Memory B cell (primary cell): ENCODE measurements around the gene ESPL1.

ENCODE experiments used
- ATAC-seq: fragments of 150-1000 bp; cut with Tn5 transposase; 2 replicates; pipeline ENCODE4 v1.10.0; 2021; ENCODE audit warnings: low read depth, mild to moderate bottlenecking, moderate library complexity
- DNase-seq, 2 donors: peaks; one replicate each; pipeline ENCODE4 v3.0.0; 2022; ENCODE audit warnings: low spot score in 2 of 2
- H3K27ac Mint-ChIP-seq: one replicate; pipeline ENCODE4 v1.8.0; 2022; ENCODE audit warnings: mild to moderate bottlenecking, moderate library complexity, mixed read lengths
- H3K27me3 Mint-ChIP-seq: one replicate; pipeline ENCODE4 v1.8.0; 2022; ENCODE audit warnings: mixed read lengths
- H3K36me3 Mint-ChIP-seq: one replicate; pipeline ENCODE4 v1.8.0; 2022; ENCODE audit warnings: mild to moderate bottlenecking, mixed read lengths
- H3K4me1 Mint-ChIP-seq: one replicate; pipeline ENCODE4 v1.8.0; 2022; ENCODE audit warnings: mixed read lengths
- H3K4me3 Mint-ChIP-seq: one replicate; pipeline ENCODE4 v1.8.0; 2022; ENCODE audit warnings: mild to moderate bottlenecking, moderate library complexity, mixed read lengths
- H3K9me3 Mint-ChIP-seq: one replicate; pipeline ENCODE4 v1.8.0; 2022; ENCODE audit warnings: mixed read lengths

The ESPL1 gene

DNA sequence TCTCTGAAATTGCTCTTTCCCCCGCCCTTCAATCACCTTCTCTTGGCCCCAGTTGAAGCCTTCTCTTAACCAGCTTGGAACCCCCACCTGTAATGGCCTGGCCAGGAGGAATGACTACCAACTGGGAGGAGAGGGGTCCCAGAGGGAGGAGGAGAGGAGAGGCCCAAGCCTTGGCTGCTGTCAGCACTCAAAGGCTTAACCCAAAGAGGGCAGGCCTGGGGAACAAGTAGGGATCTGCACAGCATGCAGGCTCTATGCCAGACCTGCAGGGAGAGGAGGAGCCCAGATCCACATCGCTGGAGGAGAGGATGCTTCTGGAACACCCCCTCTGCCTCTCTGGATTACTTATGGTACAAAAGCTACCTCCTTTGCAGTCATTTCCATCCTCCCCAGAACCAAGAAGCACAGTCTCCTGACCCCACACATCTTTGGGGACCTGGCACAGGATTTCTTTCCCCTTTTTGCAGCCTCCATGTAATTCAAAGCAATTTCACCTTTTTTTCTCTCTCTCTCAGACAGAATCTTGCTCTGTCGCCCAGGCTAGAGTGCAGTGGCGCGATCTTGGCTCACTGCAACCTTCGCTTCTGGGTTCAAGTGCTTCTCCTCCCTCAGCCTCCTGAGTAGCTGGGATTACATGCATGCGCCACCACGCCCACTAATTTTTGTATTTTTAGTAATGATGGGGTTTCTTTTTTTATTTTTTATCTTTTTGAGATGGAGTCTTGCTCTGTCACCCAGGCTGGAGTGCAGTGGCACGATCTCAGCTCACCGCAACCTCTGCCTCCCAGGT, 42.3 kb upstream of the ESPL1 start:
- ATAC-seq = no peak

DNA sequence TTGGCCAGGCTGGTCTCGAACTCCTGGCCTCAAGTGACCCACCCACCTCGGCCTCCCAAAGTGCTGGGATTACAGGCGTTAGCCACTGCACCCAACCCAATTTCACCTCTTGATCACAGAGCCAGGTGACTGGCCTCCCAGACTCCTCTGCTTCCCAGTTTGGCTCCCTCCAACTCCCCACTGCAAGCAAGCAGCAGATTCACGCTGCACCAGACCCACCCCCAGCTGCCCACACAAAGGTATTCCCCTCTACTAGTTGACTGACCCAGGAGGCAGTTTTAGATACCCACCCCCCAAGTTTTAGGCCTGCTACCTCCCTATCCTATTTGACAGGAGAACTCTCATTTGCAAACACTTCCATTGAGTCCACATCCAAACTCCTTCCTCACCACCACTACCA, 41.3 kb upstream of the ESPL1 start:
- H3K27ac Mint-ChIP-seq = no peak overlapping the region
- H3K4me1 Mint-ChIP-seq = peaks cover 7% of the 10 kb centered on the region
- no peaks in the 10 kb centered on the region for H3K9me3 Mint-ChIP-seq
- H3K27me3 Mint-ChIP-seq = no peaks in the 10 kb centered on the region
- DNase-seq (no peak), ATAC-seq (no peak)
- no peaks in the 10 kb centered on the region for H3K36me3 Mint-ChIP-seq
- H3K4me3 Mint-ChIP-seq = no peak overlapping the region

More for the DNA sequence above, 42.3 kb upstream of the ESPL1 start:
- no peak overlapping the region for H3K4me3 Mint-ChIP-seq
- no peaks in the 10 kb centered on the region for H3K9me3 Mint-ChIP-seq
- no peaks in the 10 kb centered on the region for H3K36me3 Mint-ChIP-seq
- peaks cover 11% of the 10 kb centered on the region for H3K4me1 Mint-ChIP-seq
- H3K27me3 Mint-ChIP-seq = no peaks in the 10 kb centered on the region
- H3K27ac Mint-ChIP-seq = no peak overlapping the region
- DNase-seq = no peak

DNA sequence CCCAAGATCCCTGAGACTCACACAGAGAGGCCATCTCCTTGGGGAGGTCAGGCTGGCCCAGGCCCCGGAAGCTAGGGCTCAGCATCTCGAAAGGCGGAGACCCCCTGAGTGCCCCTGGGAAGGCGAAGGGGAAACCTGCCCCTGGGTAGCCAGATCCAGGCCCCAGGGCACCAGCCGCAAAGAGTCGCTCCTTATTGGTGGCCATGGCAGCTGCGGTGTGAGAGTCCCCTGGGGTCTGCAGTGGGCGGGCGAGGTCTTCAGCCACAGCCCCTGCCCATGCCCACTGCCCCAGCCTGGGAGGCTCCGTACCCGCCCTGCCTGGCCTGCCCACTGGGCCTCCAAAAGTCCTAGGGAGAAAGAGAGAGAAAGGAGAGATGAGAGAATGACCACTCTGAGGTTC, 40.8 kb upstream of the ESPL1 start:
- Mint-ChIP-seq H3K27ac (no peak overlapping the region), H3K4me1 (peaks cover 4% of the 10 kb centered on the region), H3K36me3 (no peaks in the 10 kb centered on the region), H3K9me3 (no peaks in the 10 kb centered on the region), H3K4me3 (no peak overlapping the region), H3K27me3 (no peaks in the 10 kb centered on the region)
- ATAC-seq (no peak), DNase-seq (no peak)

DNA sequence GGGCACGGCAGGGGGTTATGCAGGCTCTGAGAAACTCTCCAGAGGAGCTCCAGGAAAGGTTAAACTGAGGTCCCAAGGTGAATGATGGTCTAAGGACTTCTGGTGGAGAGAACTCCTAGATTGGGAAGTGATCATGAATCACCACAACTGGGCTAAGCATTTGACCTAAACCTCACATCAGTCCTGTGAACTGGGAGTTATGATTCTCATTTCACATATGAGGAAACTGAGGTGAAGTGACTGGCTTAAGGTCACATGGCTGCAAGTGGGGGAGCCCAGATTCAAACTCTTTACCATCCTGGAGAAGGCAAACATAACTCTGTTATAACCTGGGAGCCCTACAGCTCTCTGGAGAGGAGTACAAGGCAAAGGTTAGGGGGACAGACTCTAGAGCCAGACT, 40.3 kb upstream of the ESPL1 start:
- ATAC-seq = no peak
- H3K27ac Mint-ChIP-seq = no peak overlapping the region
- H3K4me1 Mint-ChIP-seq = peaks cover 9% of the 10 kb centered on the region
- DNase-seq = no peak
- no peak overlapping the region for H3K4me3 Mint-ChIP-seq
- H3K9me3 Mint-ChIP-seq = no peaks in the 10 kb centered on the region
- no peaks in the 10 kb centered on the region for H3K27me3 Mint-ChIP-seq
- H3K36me3 Mint-ChIP-seq = no peaks in the 10 kb centered on the region

DNA sequence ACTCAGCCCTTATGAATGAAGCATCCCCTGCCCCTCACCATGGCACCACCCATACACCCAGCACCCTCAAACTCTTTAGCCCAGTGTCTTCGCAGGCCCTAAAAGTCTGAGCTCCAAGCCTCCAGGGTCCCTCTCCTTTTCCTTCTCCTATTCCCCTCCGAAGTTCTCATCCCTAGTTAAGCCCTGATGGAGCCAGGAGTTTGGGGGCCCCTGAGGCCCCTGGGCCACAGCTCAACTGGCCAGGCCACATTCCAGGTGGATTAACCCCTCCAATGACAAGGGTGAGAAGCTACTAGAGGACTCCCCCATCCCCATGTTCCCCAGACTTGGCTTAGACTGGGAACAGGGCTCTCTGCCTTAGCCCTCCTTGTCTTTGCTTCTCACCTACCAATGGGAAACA, 38.6 kb upstream of the ESPL1 start:
- no peak for ATAC-seq

DNA sequence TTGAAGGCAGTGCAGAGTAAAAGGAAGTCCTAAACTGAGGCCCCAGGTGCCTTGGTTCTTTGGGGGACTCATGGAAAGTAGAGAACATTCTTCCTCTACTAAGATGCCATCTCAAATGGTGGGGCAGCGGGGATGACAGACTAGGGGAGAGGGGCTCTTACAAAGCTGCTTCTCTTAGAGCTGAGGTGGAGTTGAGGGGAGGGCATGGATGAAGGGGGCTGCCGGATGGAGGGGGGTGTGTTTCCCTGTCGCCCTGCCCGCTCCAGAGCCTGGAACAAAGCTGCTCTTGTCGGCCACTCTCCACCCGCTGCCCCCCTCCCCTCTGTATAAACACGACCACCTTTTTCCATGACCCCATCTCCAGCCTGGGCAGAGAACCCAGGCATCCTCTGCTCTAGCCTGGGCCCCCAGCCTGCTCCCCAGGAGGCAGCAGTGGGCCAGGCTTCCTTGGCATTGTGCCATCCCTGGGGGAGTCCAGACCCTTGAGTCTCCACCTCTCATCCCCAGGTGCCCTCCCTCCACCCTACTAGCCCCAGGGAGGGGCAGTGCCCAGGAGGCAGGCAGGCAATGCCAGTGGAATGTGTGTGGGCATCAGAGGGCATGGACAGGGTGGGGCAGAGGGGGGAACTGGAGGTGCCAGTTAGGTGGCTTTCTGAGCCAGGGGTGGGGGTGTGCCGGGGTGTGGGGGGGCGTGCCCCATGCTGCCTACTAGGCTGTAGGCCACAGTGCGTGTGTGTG, 37.8 kb upstream of the ESPL1 start:
- ATAC-seq (no peak), DNase-seq (no peak)
- Mint-ChIP-seq H3K4me1 (peaks cover 13% of the 10 kb centered on the region), H3K36me3 (no peaks in the 10 kb centered on the region), H3K9me3 (no peaks in the 10 kb centered on the region), H3K27me3 (no peaks in the 10 kb centered on the region), H3K4me3 (no peak overlapping the region), H3K27ac (no peak overlapping the region)

More for the DNA sequence above, 38.6 kb upstream of the ESPL1 start:
- H3K9me3 Mint-ChIP-seq = no peaks in the 10 kb centered on the region
- no peak overlapping the region for H3K4me3 Mint-ChIP-seq
- no peak for DNase-seq
- peaks cover 13% of the 10 kb centered on the region for H3K4me1 Mint-ChIP-seq
- no peaks in the 10 kb centered on the region for H3K27me3 Mint-ChIP-seq
- H3K36me3 Mint-ChIP-seq = no peaks in the 10 kb centered on the region
- no peak overlapping the region for H3K27ac Mint-ChIP-seq

DNA sequence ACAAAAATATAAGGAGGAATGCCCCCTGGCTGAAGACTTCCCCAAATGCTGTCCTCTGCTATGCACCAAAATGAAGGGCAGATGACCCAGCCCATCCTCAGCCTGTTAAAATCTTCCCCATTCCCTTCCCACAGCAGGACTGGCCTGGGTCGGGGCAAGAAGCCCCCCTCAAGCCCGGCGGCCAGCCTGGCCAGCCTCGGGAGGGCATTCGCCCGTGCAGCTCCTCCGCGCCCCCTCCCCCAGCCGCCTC, 36.5 kb upstream of the ESPL1 start:
- ATAC-seq (no peak), DNase-seq (no peak)
- H3K9me3 Mint-ChIP-seq = no peaks in the 10 kb centered on the region
- no peak overlapping the region for H3K27ac Mint-ChIP-seq
- peaks cover 25% of the 10 kb centered on the region for H3K4me1 Mint-ChIP-seq
- H3K4me3 Mint-ChIP-seq = peak overlapping the region; percentile 95
- H3K27me3 Mint-ChIP-seq = no peaks in the 10 kb centered on the region
- no peaks in the 10 kb centered on the region for H3K36me3 Mint-ChIP-seq

DNA sequence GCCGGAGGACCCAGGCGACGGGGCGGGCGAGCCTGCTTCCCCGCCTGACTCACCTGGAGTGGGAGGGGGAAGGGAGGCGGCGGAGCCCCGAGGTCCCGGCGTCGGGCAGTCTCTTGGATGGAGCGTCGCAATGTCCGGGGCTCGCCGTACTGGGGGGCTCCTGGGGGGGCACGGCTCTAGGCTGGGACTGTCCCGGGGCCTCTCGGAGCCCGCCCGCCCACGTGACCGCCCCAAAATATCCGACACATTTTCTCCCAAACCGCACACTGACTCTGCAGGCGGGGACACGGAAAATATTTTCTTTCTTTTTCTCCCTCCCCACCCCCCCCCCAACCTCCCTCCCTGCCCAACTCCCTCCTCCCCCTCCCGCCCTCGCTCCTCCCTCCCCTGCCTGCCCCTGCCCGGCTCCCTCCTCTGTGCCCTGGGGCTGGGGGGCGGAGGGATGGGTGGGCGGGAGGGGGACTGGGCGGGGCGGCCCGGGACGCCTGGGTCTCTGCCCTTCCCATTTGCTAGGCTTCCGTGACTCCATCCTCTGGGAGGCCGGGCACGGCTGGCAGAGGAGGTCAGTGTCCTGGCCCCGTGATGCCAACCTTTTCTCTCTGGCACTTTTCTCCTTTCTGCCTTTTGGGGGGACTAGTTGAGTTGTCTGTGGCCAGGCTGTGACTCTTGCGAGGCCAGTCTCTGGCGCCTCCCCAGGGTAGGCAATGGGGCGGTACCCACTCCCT, 36.0 kb upstream of the ESPL1 start, which contains the start of gene RARG:
TSS of gene RARG (minus strand) at position 289 of the 725 bp plus-strand sequence. CDS start 4,664 bp downstream, outside the sequence.
- H3K36me3 Mint-ChIP-seq = no peaks in the 10 kb centered on the region
- DNase-seq (peak in 1 of 2 donors; percentile 39), ATAC-seq (peak; percentile 67)
- H3K27me3 Mint-ChIP-seq = no peaks in the 10 kb centered on the region
- peak within 1 kb of the TSS; percentile 78 for H3K27ac Mint-ChIP-seq
- H3K4me1 Mint-ChIP-seq = peaks cover 28% of the 10 kb centered on the region
- H3K4me3 Mint-ChIP-seq = peak within 1 kb of the TSS; percentile 95
- H3K9me3 Mint-ChIP-seq = no peaks in the 10 kb centered on the region

DNA sequence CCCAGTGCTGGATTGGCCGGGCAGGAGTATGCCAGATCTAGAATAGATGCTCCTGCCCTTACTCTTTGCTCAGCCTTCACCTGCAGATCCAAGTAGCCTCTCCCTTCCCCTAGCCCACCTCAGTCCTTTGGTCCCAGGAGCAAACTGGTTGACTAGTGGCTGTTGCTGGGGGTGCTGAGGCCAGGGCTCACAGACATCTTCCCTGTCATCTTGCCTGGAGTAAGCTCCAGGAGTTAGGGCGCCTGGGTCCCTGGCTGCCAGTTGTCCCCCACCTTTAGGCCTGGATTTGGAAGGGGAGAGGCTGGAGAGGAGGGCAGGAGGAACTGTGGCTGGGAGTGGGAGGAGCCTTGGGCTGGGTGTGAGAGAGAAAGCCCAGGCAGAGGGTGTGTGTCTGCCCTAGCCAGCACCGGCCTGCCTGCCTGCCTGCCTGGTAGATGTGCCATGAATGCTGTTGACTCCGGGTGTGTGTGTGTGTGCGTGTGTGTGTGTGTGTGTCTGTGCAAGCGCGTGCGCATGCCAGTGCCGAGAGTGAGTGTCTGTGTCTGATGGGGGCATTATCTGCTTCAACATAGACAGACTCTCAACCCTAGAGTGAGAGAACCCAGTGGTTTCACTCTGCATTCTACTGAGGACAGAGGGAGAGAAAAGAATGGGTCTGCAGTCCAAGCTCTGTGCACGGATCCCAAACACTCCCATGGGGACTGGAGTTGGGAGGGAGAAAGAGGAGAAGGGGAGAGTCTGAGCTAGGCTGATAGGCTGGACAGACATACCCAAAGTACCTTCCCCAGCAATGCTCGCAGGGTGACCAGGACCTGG, 35.2 kb upstream of the ESPL1 start:
- ATAC-seq = peak; percentile 23
- Mint-ChIP-seq H3K4me1 (peaks cover 31% of the 10 kb centered on the region), H3K36me3 (no peaks in the 10 kb centered on the region), H3K27ac (peak overlapping the region; percentile 78), H3K9me3 (no peaks in the 10 kb centered on the region), H3K27me3 (no peaks in the 10 kb centered on the region), H3K4me3 (peak overlapping the region; percentile 95)
- DNase-seq = no peak

DNA sequence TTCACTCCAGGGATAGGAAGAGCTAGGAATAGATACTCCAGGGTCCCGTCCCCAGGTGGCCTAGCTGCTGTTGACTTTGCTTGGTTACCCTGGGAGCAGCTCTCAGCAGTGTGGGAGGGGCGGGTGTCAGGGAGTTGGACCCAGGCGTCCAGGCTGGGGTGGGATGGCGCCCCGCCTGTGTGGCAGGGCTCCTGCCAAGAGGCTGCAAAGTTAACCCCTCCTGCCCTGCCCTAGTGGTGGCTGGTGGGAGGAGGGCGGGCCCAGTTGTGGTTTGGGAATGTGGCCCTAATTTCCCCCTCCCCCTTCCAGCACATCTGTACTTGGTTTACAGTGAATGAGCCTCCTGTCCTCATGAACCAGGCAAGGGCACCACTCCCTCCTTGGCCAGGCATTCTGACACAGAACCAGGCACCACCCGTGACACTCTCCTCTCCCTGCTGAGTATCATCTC, 34.4 kb upstream of the ESPL1 start:
- Mint-ChIP-seq H3K9me3 (no peaks in the 10 kb centered on the region), H3K27ac (no peak overlapping the region), H3K4me3 (no peak overlapping the region), H3K27me3 (no peaks in the 10 kb centered on the region), H3K36me3 (no peaks in the 10 kb centered on the region), H3K4me1 (peaks cover 31% of the 10 kb centered on the region)
- no peak for ATAC-seq
- no peak for DNase-seq

DNA sequence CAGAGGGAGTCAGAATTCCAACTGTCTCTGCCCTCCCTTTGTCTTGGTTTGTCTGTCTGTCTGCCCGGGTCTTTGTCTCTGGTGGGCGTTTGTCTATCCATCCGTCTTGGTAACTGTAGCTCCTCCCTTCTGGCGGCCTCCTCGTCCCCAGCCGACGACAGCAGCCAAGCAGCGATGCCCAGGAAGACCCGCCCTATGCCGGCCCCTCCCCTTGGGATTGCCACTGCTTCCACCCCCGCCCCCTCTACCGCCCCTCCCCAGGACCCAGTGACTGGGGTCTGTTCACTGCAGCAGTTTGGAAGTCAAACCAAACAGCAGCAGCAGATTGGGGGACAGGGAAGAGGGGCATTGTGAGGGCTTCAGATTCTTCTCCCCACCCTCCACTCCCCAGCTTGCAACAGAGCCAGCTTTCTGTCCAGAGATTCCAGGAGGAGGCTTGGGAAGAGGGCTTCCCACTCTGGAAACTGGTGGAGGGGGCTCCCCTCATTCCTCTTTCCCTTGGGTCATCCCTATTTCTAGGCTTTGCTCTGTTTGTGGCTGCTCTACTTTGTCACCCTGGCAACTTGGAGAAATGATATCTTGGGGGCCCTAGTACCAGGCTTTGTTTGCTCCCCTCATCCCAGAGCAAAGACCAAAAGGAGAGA, 33.7 kb upstream of the ESPL1 start:
- Mint-ChIP-seq H3K9me3 (no peaks in the 10 kb centered on the region), H3K4me1 (peaks cover 31% of the 10 kb centered on the region), H3K4me3 (no peak overlapping the region), H3K27me3 (no peaks in the 10 kb centered on the region), H3K27ac (no peak overlapping the region), H3K36me3 (no peaks in the 10 kb centered on the region)
- ATAC-seq = no peak
- no peak for DNase-seq

DNA sequence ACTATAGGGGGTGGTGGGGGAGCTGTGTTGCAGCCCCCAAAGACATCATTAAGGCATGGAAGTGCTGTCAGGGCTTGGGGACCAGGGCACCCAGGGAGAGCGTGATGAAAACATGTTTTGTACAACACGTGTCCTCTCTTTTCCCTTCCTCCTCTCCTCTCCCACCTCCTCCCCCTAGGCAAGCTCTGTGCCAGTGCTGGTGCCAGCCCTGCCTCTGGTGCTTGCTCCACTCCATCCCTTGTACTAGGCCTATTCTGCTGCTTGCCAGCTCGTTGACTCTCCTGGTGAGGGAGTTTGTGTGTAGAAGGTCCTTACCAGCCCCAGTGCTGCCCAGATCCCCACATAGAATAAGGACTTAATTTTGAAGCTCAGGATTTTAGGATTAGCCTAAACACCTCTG, 32.9 kb upstream of the ESPL1 start:
- H3K4me1 Mint-ChIP-seq = peaks cover 32% of the 10 kb centered on the region
- H3K27me3 Mint-ChIP-seq = no peaks in the 10 kb centered on the region
- ATAC-seq (no peak), DNase-seq (no peak)
- peak overlapping the region; percentile 5 for H3K4me3 Mint-ChIP-seq
- H3K9me3 Mint-ChIP-seq = no peaks in the 10 kb centered on the region
- no peaks in the 10 kb centered on the region for H3K36me3 Mint-ChIP-seq
- no peak overlapping the region for H3K27ac Mint-ChIP-seq

DNA sequence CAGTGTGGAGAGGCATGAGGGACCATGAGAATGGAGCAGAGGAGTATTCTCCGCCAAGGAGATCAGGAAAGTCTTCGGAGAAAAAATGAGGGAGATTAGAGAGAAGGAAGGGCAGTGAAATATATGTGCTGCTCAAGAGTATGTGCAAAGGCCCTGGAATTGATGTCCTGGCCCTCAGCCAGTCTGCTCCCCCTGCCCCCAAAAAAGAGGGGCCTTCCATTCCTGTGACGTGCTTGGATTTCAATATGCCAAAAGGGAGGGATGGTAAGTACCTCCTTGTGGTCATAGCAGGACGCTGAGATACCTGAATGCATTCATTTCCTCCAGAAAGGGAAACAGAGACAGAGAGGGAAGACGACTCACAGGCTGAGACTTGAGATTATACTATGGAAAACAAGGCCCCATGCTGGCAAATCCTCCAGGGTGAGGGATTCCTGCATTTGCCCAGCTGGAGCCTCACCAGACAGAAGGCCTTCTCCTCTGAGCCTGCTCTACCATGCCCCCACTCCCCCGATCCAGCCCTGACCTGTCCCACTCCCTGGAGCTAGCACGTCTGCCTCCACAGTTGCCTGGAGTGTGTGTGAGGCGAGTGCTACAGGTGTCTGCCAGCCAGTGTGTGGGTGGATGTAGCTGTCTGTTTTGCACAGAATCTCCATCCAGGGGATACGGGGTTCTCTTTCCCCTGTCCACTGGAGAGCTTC, 32.2 kb upstream of the ESPL1 start:
- Mint-ChIP-seq H3K27me3 (no peaks in the 10 kb centered on the region), H3K36me3 (no peaks in the 10 kb centered on the region), H3K4me3 (peak overlapping the region; percentile 45), H3K9me3 (no peaks in the 10 kb centered on the region), H3K27ac (peak overlapping the region; percentile 77), H3K4me1 (peaks cover 37% of the 10 kb centered on the region)
- no peak for ATAC-seq
- no peak for DNase-seq
